ENCODE measurements around the gene SULT2A1. TPM values are rescaled to one million over a fixed set of nuclear protein-coding genes. Genes with fewer than 3 reads are reported as not detected.

SULT2A1 gene
- total and polyA plus RNA-seq, 2 of the 8 experiments (the other 6 are each of a cell fraction or from before 2014, with no cell fraction given): not detected

DNA sequence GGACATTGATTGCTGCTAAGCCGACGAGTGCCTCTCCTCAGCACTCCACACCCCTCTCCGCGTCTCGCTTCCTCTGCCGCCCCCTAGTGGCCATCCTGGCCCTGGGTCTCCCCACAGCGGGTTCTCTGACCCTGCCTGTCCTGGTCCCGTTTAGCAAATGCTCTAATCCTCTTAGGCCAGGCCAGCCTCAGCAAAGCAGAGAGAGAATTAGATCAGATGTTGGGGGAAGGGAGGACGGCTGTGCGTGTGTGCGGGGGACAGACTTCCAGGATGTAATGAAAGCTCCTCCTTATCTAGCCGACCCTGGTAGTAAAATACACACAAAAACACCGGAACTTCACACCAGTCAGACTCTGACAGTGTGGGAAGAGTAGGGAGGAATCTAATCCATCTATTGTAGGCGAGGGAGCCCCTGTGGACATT lies 22.6 kb downstream of the SULT2A1 start:
- H2BK5ac ChIP-seq (ENCODE audit: low read depth, low read length): no peak overlapping the region
- no peak overlapping the region for H3K4ac ChIP-seq (replicated peaks; ENCODE audit: insufficient read length, low read depth, low read length)
- peaks cover 0 to 5% (median 2%) of the 10 kb centered on the region in 4 experiments; a peak in 2 of 7 replicates for H3K4me1 ChIP-seq (replicated peaks in 1 of 4; ENCODE audit: control insufficient read depth in 3 of 4, insufficient read depth in 4 of 4, low read length in 3 of 4)
- no peak overlapping the region for H4K8ac ChIP-seq (ENCODE audit: extremely low read depth, insufficient read depth, low read length)
- H3K27me3 ChIP-seq (replicated peaks in 1 of 4; ENCODE audit: control insufficient read depth in 3 of 4, extremely low read depth in 1 of 4, insufficient read depth in 3 of 4, low read length in 3 of 4): no peaks in the 10 kb centered on the region
- peak; percentile 92 for FAIRE-seq
- H2BK120ac ChIP-seq (replicated peaks; ENCODE audit: low read depth, low read length): no peak overlapping the region
- H2BK20ac ChIP-seq (ENCODE audit: low read length): peak overlapping the region; percentile 0; the same call in 1 of the 2 replicates
- H3K56ac ChIP-seq (replicated peaks; ENCODE audit: insufficient read length, low read depth, low read length): no peak overlapping the region
- H2AK5ac ChIP-seq (ENCODE audit: low read depth, low read length): no peak overlapping the region
- no peak overlapping the region for H4K91ac ChIP-seq (replicated peaks; ENCODE audit: insufficient read length, low read length)
- H2AFZ ChIP-seq (ENCODE audit: low read length): peak overlapping the region; percentile 67
- CTCF ChIA-PET (ENCODE audit: partially characterized antibody): interaction anchor here (0.7 to 7.3 kb wide), 17 partner anchors 8 to 98 kb away, joined by 3 to 83 read pairs (median 8); no protein-coding TSS in a partner anchor
- 14% methylated on average over 13 of the region's 14 CpGs; no CpG with 5 or more reads in 1 of the 2 experiments for WGBS, 2 experiments (ENCODE audit: extremely low coverage in 1 of 2, insufficient coverage in 1 of 2, insufficient read length in 1 of 2, insufficient replicate concordance in 2 of 2, low coverage in 1 of 2, low lambda C conversion rate in 2 of 2, missing lambda C conversion rate in 1 of 2)
- H3K4me3 ChIP-seq (ENCODE audit: extremely low read depth in 1 of 4, insufficient read depth in 2 of 4, low read depth in 3 of 4, low read length in 4 of 4): peak overlapping the region in 1 of 4 experiments; percentile 10; a peak in 1 of 8 replicates
- H2BK15ac ChIP-seq (ENCODE audit: low read length): peak overlapping the region; percentile 73; the same call in 1 of the 2 replicates
- H3K14ac ChIP-seq (ENCODE audit: insufficient read length): no peak overlapping the region
- no peak overlapping the region for H3K18ac ChIP-seq (ENCODE audit: extremely low read depth, low read length)
- H4K20me1 ChIP-seq (replicated peaks in 1 of 2; ENCODE audit: control insufficient read depth in 1 of 2, insufficient read depth in 2 of 2, low read length in 2 of 2): no peaks in the 10 kb centered on the region
- no peak overlapping the region for H2BK12ac ChIP-seq (ENCODE audit: low read depth, low read length)
- H3K79me1 ChIP-seq (ENCODE audit: low read depth, low read length): no peaks in the 10 kb centered on the region
- no peaks in the 10 kb centered on the region for H3K79me2 ChIP-seq (ENCODE audit: control insufficient read depth in 1 of 2, insufficient read depth in 2 of 2, low read length in 2 of 2)
- POLR2A ChIA-PET (ENCODE audit: partially characterized antibody): interaction anchor here (0.6 to 4.6 kb wide), 3 partner anchors 12 to 24 kb away, joined by 3 to 31 read pairs (median 4); no protein-coding TSS in a partner anchor
- peak overlapping the region; percentile 0 to 49; a peak in 3 of 4 replicates for H3K4me2 ChIP-seq (ENCODE audit: insufficient read depth in 1 of 2, low read depth in 2 of 2, low read length in 2 of 2)
- H4K5ac ChIP-seq (ENCODE audit: insufficient read length, low read depth, low read length): no peak overlapping the region
- H3K9ac ChIP-seq (replicated peaks in 1 of 4; ENCODE audit: extremely low read depth in 1 of 4, low read depth in 3 of 4, low read length in 3 of 4): no peak overlapping the region
- no peaks in the 10 kb centered on the region for H3K23me2 ChIP-seq (ENCODE audit: low read depth, low read length)
- H3K23ac ChIP-seq (ENCODE audit: insufficient read length): no peak overlapping the region
- no peaks in the 10 kb centered on the region for H3K9me3 ChIP-seq (ENCODE audit: insufficient read depth in 2 of 2, low read depth in 1 of 2, low read length in 1 of 2)
- no peaks in the 10 kb centered on the region for H3K36me3 ChIP-seq (ENCODE audit: control insufficient read depth in 2 of 4, insufficient read depth in 4 of 4, low read length in 3 of 4)
- peak; percentile 73 to 100 for DNase-seq (ENCODE audit: low read depth in 1 of 2, low spot score in 2 of 2)
- no peak overlapping the region for H3K27ac ChIP-seq (ENCODE audit: low read depth, low read length)
- TF ChIP-seq RXRA (IDR thresholded peaks at IDR 0.05; ENCODE audit: insufficient read depth, low read depth, low read length) (no peak; the same call in 1 of the 2 replicates), KDM5A (IDR thresholded peaks at IDR 0.05; ENCODE audit: low read length) (no peak), ASH2L (IDR thresholded peaks at IDR 0.05; ENCODE audit: low read length) (peak; percentile 82), RNF2 (IDR thresholded peaks at IDR 0.05; ENCODE audit: borderline replicate concordance, low read depth, low read length, missing control alignments, poor library complexity, severe bottlenecking) (no peak), TAF7 (optimal IDR thresholded peaks at IDR 0.05; ENCODE audit: borderline replicate concordance, low read depth, low read length) (no peak), JUND (IDR thresholded peaks at IDR 0.05; ENCODE audit: low read length) (peak; percentile 44; the same call in 1 of the 2 replicates), SIN3A (conservative IDR thresholded peaks at IDR 0.05 in 1 of 2, IDR thresholded peaks at IDR 0.05 in 1 of 2; ENCODE audit: low read depth in 1 of 2, low read length in 2 of 2) (0 out of 4 replicates have a peak, but pooled peaks of 1 of the 2 experiments have one; percentile 41), SIX5 (IDR thresholded peaks at IDR 0.05; ENCODE audit: low read depth, low read length) (no peak), CHD1 (IDR thresholded peaks at IDR 0.05; ENCODE audit: low read depth, low read length) (no peak), POLR2AphosphoS5 (IDR thresholded peaks at IDR 0.05; ENCODE audit: low read depth, low read length) (no peak), SP1 (IDR thresholded peaks at IDR 0.05; ENCODE audit: low read depth, low read length) (peak; percentile 39; the same call in 1 of the 2 replicates)
- TF ChIP-seq, protein P1, sequence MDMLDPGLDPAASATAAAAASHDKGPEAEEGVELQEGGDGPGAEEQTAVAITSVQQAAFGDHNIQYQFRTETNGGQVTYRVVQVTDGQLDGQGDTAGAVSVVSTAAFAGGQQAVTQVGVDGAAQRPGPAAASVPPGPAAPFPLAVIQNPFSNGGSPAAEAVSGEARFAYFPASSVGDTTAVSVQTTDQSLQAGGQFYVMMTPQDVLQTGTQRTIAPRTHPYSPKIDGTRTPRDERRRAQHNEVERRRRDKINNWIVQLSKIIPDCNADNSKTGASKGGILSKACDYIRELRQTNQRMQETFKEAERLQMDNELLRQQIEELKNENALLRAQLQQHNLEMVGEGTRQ (IDR thresholded peaks at IDR 0.05; ENCODE audit: low read length): no peak
